Measurements from ENCODE around the gene RAMP2. TPM values are rescaled to one million over a fixed set of nuclear protein-coding genes. Genes with fewer than 3 reads are reported as not detected.

Gene RAMP2
- total and polyA plus RNA-seq, 4 donors: 25.2 to 106 (median 89.9) TPM

GRCh38 chr17:42784811-42785592, 24.0 kb downstream of the RAMP2 start:
- no peak overlapping the region for H3K4me3 ChIP-seq (ENCODE audit: low read depth, low read length)
- H3K9me3 ChIP-seq (ENCODE audit: control insufficient read depth, insufficient read depth, low read length): no peaks in the 10 kb centered on the region
- H3K27ac ChIP-seq (ENCODE audit: low read depth, low read length): no peak overlapping the region
- no peak for DNase-seq (ENCODE audit: low read depth in 4 of 6, low spot score in 6 of 6)
- peaks cover 45% of the 10 kb centered on the region for H3K4me1 ChIP-seq (ENCODE audit: control insufficient read depth, insufficient read depth, low read length)
- H3K36me3 ChIP-seq (ENCODE audit: control insufficient read depth, insufficient read depth, low read length): no peaks in the 10 kb centered on the region
- WGBS (ENCODE audit: insufficient coverage): 14% methylated on average over 45 of the region's 52 CpGs
- H3K27me3 ChIP-seq (ENCODE audit: control insufficient read depth, insufficient read depth, low read length): peaks cover 88% of the 10 kb centered on the region

- peaks cover 26% of the 10 kb centered on the region for H3K4me1 ChIP-seq (ENCODE audit: control insufficient read depth, insufficient read depth, low read length)
- 87% methylated on average over 11 of the region's 11 CpGs for WGBS (ENCODE audit: insufficient coverage)
- no peak overlapping the region for H3K4me3 ChIP-seq (ENCODE audit: low read depth, low read length)
- no peak for DNase-seq (ENCODE audit: low read depth in 4 of 6, low spot score in 6 of 6)
- no peaks in the 10 kb centered on the region for H3K9me3 ChIP-seq (ENCODE audit: control insufficient read depth, insufficient read depth, low read length)
- peaks cover 67% of the 10 kb centered on the region for H3K27me3 ChIP-seq (ENCODE audit: control insufficient read depth, insufficient read depth, low read length)
- H3K27ac ChIP-seq (ENCODE audit: low read depth, low read length): no peak overlapping the region
- H3K36me3 ChIP-seq (ENCODE audit: control insufficient read depth, insufficient read depth, low read length): no peaks in the 10 kb centered on the region
Observed at GRCh38 chr17:42787266-42787665, 26.2 kb downstream of the RAMP2 start.

GRCh38 chr17:42791948-42792347, 30.9 kb downstream of the RAMP2 start:
- H3K4me1 ChIP-seq (ENCODE audit: control insufficient read depth, insufficient read depth, low read length): no peaks in the 10 kb centered on the region
- no peak overlapping the region for H3K27ac ChIP-seq (ENCODE audit: low read depth, low read length)
- H3K9me3 ChIP-seq (ENCODE audit: control insufficient read depth, insufficient read depth, low read length): no peaks in the 10 kb centered on the region
- no peak for DNase-seq (ENCODE audit: low read depth in 4 of 6, low spot score in 6 of 6)
- H3K4me3 ChIP-seq (ENCODE audit: low read depth, low read length): no peak overlapping the region
- peaks cover 21% of the 10 kb centered on the region for H3K27me3 ChIP-seq (ENCODE audit: control insufficient read depth, insufficient read depth, low read length)
- peaks cover 18% of the 10 kb centered on the region for H3K36me3 ChIP-seq (ENCODE audit: control insufficient read depth, insufficient read depth, low read length)
- WGBS (ENCODE audit: insufficient coverage): 100% methylated on average over 1 of the region's 2 CpGs

GRCh38 chr17:42792545-42792944, 31.5 kb downstream of the RAMP2 start:
- Histone ChIP-seq H3K27ac (ENCODE audit: low read depth, low read length) (no peak overlapping the region), H3K4me1 (ENCODE audit: control insufficient read depth, insufficient read depth, low read length) (peaks cover 3% of the 10 kb centered on the region), H3K27me3 (ENCODE audit: control insufficient read depth, insufficient read depth, low read length) (peaks cover 15% of the 10 kb centered on the region), H3K9me3 (ENCODE audit: control insufficient read depth, insufficient read depth, low read length) (no peaks in the 10 kb centered on the region), H3K36me3 (ENCODE audit: control insufficient read depth, insufficient read depth, low read length) (peaks cover 18% of the 10 kb centered on the region), H3K4me3 (ENCODE audit: low read depth, low read length) (no peak overlapping the region)
- WGBS (ENCODE audit: insufficient coverage): 20% methylated on average over 1 of the region's 5 CpGs
- DNase-seq (ENCODE audit: low read depth in 4 of 6, low spot score in 6 of 6): no peak

- Histone ChIP-seq H3K4me1 (ENCODE audit: control insufficient read depth, insufficient read depth, low read length) (peaks cover 15% of the 10 kb centered on the region), H3K36me3 (ENCODE audit: control insufficient read depth, insufficient read depth, low read length) (peaks cover 18% of the 10 kb centered on the region), H3K27me3 (ENCODE audit: control insufficient read depth, insufficient read depth, low read length) (no peaks in the 10 kb centered on the region), H3K4me3 (ENCODE audit: low read depth, low read length) (no peak overlapping the region), H3K9me3 (ENCODE audit: control insufficient read depth, insufficient read depth, low read length) (no peaks in the 10 kb centered on the region), H3K27ac (ENCODE audit: low read depth, low read length) (no peak overlapping the region)
- no peak for DNase-seq (ENCODE audit: low read depth in 4 of 6, low spot score in 6 of 6)
- 92% methylated on average over 3 of the region's 4 CpGs for WGBS (ENCODE audit: insufficient coverage)
Observed at GRCh38 chr17:42795061-42795460, 34.0 kb downstream of the RAMP2 start.

GRCh38 chr17:42795465-42795864, 34.4 kb downstream of the RAMP2 start:
- 89% methylated on average over 7 of the region's 10 CpGs for WGBS (ENCODE audit: insufficient coverage)
- Histone ChIP-seq H3K27ac (ENCODE audit: low read depth, low read length) (no peak overlapping the region), H3K9me3 (ENCODE audit: control insufficient read depth, insufficient read depth, low read length) (no peaks in the 10 kb centered on the region)

GRCh38 chr17:42796066-42796758, 35.2 kb downstream of the RAMP2 start:
- Histone ChIP-seq H3K9me3 (ENCODE audit: control insufficient read depth, insufficient read depth, low read length) (no peaks in the 10 kb centered on the region), H3K27me3 (ENCODE audit: control insufficient read depth, insufficient read depth, low read length) (no peaks in the 10 kb centered on the region), H3K36me3 (ENCODE audit: control insufficient read depth, insufficient read depth, low read length) (peaks cover 18% of the 10 kb centered on the region), H3K4me1 (ENCODE audit: control insufficient read depth, insufficient read depth, low read length) (peaks cover 15% of the 10 kb centered on the region), H3K4me3 (ENCODE audit: low read depth, low read length) (no peak overlapping the region), H3K27ac (ENCODE audit: low read depth, low read length) (no peak overlapping the region)
- DNase-seq (ENCODE audit: low read depth in 4 of 6, low spot score in 6 of 6): no peak
- WGBS (ENCODE audit: insufficient coverage): 93% methylated on average over 10 of the region's 18 CpGs

More at GRCh38 chr17:42795465-42795864, 34.4 kb downstream of the RAMP2 start:
- no peak overlapping the region for H3K4me3 ChIP-seq (ENCODE audit: low read depth, low read length)
- peaks cover 18% of the 10 kb centered on the region for H3K36me3 ChIP-seq (ENCODE audit: control insufficient read depth, insufficient read depth, low read length)
- H3K27me3 ChIP-seq (ENCODE audit: control insufficient read depth, insufficient read depth, low read length): no peaks in the 10 kb centered on the region
- H3K4me1 ChIP-seq (ENCODE audit: control insufficient read depth, insufficient read depth, low read length): peaks cover 15% of the 10 kb centered on the region
- DNase-seq (ENCODE audit: low read depth in 4 of 6, low spot score in 6 of 6): no peak

GRCh38 chr17:42797067-42798007, 36.3 kb downstream of the RAMP2 start:
- 79% methylated on average over 6 of the region's 10 CpGs for WGBS (ENCODE audit: insufficient coverage)
- H3K4me1 ChIP-seq (ENCODE audit: control insufficient read depth, insufficient read depth, low read length): peaks cover 15% of the 10 kb centered on the region
- peak overlapping the region; percentile 99 for H3K4me3 ChIP-seq (ENCODE audit: low read depth, low read length)
- DNase-seq (ENCODE audit: low read depth in 4 of 6, low spot score in 6 of 6): no peak
- peaks cover 18% of the 10 kb centered on the region for H3K36me3 ChIP-seq (ENCODE audit: control insufficient read depth, insufficient read depth, low read length)
- H3K9me3 ChIP-seq (ENCODE audit: control insufficient read depth, insufficient read depth, low read length): no peaks in the 10 kb centered on the region
- H3K27ac ChIP-seq (ENCODE audit: low read depth, low read length): no peak overlapping the region
- no peaks in the 10 kb centered on the region for H3K27me3 ChIP-seq (ENCODE audit: control insufficient read depth, insufficient read depth, low read length)

GRCh38 chr17:42798011-42798382, 37.0 kb downstream of the RAMP2 start:
- Histone ChIP-seq H3K36me3 (ENCODE audit: control insufficient read depth, insufficient read depth, low read length) (peaks cover 18% of the 10 kb centered on the region), H3K4me1 (ENCODE audit: control insufficient read depth, insufficient read depth, low read length) (peaks cover 15% of the 10 kb centered on the region), H3K9me3 (ENCODE audit: control insufficient read depth, insufficient read depth, low read length) (no peaks in the 10 kb centered on the region), H3K27ac (ENCODE audit: low read depth, low read length) (peak overlapping the region; percentile 61), H3K4me3 (ENCODE audit: low read depth, low read length) (peak overlapping the region; percentile 99), H3K27me3 (ENCODE audit: control insufficient read depth, insufficient read depth, low read length) (no peaks in the 10 kb centered on the region)
- WGBS (ENCODE audit: insufficient coverage): 43% methylated on average over 1 of the region's 10 CpGs
- DNase-seq (ENCODE audit: low read depth in 4 of 6, low spot score in 6 of 6): no peak

Data from spinal cord (tissue), 10 donors.